Endothelial cell of umbilical vein (primary cell): ENCODE data around the gene GABARAPL2. TPM values are rescaled to one million over a fixed set of nuclear protein-coding genes. Genes with fewer than 3 reads are reported as not detected.

Source experiments
- BruUV-seq: library from RNA; stranded (reverse); fragments of 400-500 nt; replicated peaks from 2 replicates; lab custom pipeline; 2021; lab: Mats Ljungman, UMichigan
- CTCF ChIA-PET: fragments of 300-600, 350-600 bp; sonication (Branson Sonifier 250); formaldehyde crosslinking; loops from one replicate; lab custom pipeline; 2021; ENCODE audit warnings: antibody characterized with exemption, inconsistent platforms; lab: Charles Lee
- POLR2A ChIA-PET: fragments of 300-600, 350-600 bp; sonication (Branson Sonifier 250); formaldehyde crosslinking; loops from one replicate; lab custom pipeline; 2021; ENCODE audit warnings: antibody characterized with exemption, inconsistent platforms; lab: Charles Lee
- DNase-seq: peaks from one replicate; pipeline ENCODE4 v3.0.0-alpha.2; 2011; ENCODE audit warnings: low read depth, low spot score
- FAIRE-seq: peaks from 2 replicates; lab custom pipeline; 2011; peaks lifted over from hg19 to GRCh38; lab: Jason Lieb, UNC
- H2AFZ ChIP-seq: 2 replicates; pipeline ENCODE4 v1.6.0; 2012; ENCODE audit warnings: low read depth, low read length, control low read depth, inconsistent platforms
- H3K27ac ChIP-seq: 2 replicates; pipeline ENCODE4 v1.5.1; 2011; ENCODE audit warnings: low read depth, mild to moderate bottlenecking, control low read depth, low read length, moderate library complexity; ENCODE audit not compliant: insufficient read depth
- H3K27me3 ChIP-seq, 2 experiments: 2 replicates each; pipeline versions ENCODE4 v1.6.0 to v1.6.1; 2011; ENCODE audit warnings: low read length in 2 of 2, mixed read lengths in 1 of 2; ENCODE audit not compliant: control insufficient read depth in 2 of 2, insufficient read depth in 2 of 2
- H3K36me3 ChIP-seq, 2 experiments: 2 replicates in 1 of 2; 3 replicates in 1 of 2; pipeline ENCODE4 v1.5.1; 2011; ENCODE audit warnings: low read length in 2 of 2, mild to moderate bottlenecking in 1 of 2, moderate library complexity in 1 of 2; ENCODE audit not compliant: control insufficient read depth in 2 of 2, insufficient read depth in 2 of 2; ENCODE audit errors: extremely low read depth in 1 of 2
- H3K4me1 ChIP-seq: 3 replicates; pipeline ENCODE4 v1.5.1; 2011; ENCODE audit warnings: mild to moderate bottlenecking, low read length; ENCODE audit not compliant: control insufficient read depth, insufficient read depth; ENCODE audit errors: extremely low read depth
- H3K4me2 ChIP-seq: 2 replicates; pipeline ENCODE4 v1.6.1; 2011; ENCODE audit warnings: low read length, control low read depth, mixed read lengths; ENCODE audit not compliant: insufficient read depth
- H3K4me3 ChIP-seq, 3 experiments: fragments of 200-600 bp in 1 of 3; sonication (generic), shearing (Covaris generic) in 1 of 3; replicated peaks in 1 of 3; 2 replicates each; pipeline ENCODE4 v1.5.1; 2011 to 2016; ENCODE audit warnings: control low read depth in 3 of 3, low read length in 3 of 3, mild to moderate bottlenecking in 2 of 3, inconsistent platforms in 1 of 3, low read depth in 1 of 3, moderate library complexity in 1 of 3; ENCODE audit not compliant: insufficient read depth in 1 of 3
- H3K79me2 ChIP-seq: 2 replicates; pipeline ENCODE4 v1.6.0; 2012; ENCODE audit warnings: low read length, inconsistent platforms; ENCODE audit not compliant: control insufficient read depth, insufficient read depth
- H3K9ac ChIP-seq: replicated peaks from 2 replicates; pipeline ENCODE3; 2011; ENCODE audit warnings: low read length, control low read depth; ENCODE audit not compliant: insufficient read depth; ENCODE audit errors: extremely low read depth
- H3K9me1 ChIP-seq: replicated peaks from 3 replicates; pipeline ENCODE4 v1.6.0; 2011; ENCODE audit warnings: mild to moderate bottlenecking, low read length; ENCODE audit not compliant: control insufficient read depth, insufficient read depth; ENCODE audit errors: extremely low read depth
- H3K9me3 ChIP-seq: replicated peaks from 2 replicates; pipeline ENCODE4 v1.5.1; 2012; ENCODE audit warnings: low read length, inconsistent platforms; ENCODE audit not compliant: control insufficient read depth, insufficient read depth
- H4K20me1 ChIP-seq: replicated peaks from 2 replicates; pipeline ENCODE3; 2011; ENCODE audit warnings: mild to moderate bottlenecking, low read length; ENCODE audit not compliant: control insufficient read depth, insufficient read depth; ENCODE audit errors: extremely low read depth
- EZH2 ChIP-seq: IDR thresholded peaks from 2 replicates; pipeline ENCODE4 v1.6.1; 2012; ENCODE audit warnings: borderline replicate concordance, low read depth, mild to moderate bottlenecking, moderate library complexity, low read length, inconsistent platforms; ENCODE audit not compliant: severe bottlenecking
- FOS ChIP-seq: IDR thresholded peaks from 2 replicates; pipeline ENCODE4 v1.6.1; 2011; ENCODE audit warnings: mild to moderate bottlenecking, low read length, moderate library complexity, borderline replicate concordance; ENCODE audit not compliant: insufficient read depth
- GATA2 ChIP-seq: IDR thresholded peaks from 2 replicates; pipeline ENCODE4 v1.7.0; 2011; ENCODE audit warnings: low read depth, mild to moderate bottlenecking, moderate library complexity, mixed read lengths, low read length; ENCODE audit not compliant: insufficient read length, insufficient read depth
- JUN ChIP-seq: IDR thresholded peaks from 2 replicates; pipeline ENCODE4 v1.6.1; 2011; ENCODE audit warnings: borderline replicate concordance, low read depth; ENCODE audit not compliant: insufficient read length, insufficient read depth
- MYC ChIP-seq: IDR thresholded peaks from one replicate; pipeline ENCODE4 v1.6.1; 2011; ENCODE audit warnings: mild to moderate bottlenecking, low read depth, low read length
- POLR2A ChIP-seq: IDR thresholded peaks from 2 replicates; pipeline ENCODE4 v1.6.1; 2012; ENCODE audit warnings: low read depth, mild to moderate bottlenecking, control low read depth, low read length
- POLR2AphosphoS5 ChIP-seq: IDR thresholded peaks from 2 replicates; pipeline ENCODE4 v1.6.1; 2012; ENCODE audit warnings: low read depth, mild to moderate bottlenecking, control low read depth, low read length, moderate library complexity; ENCODE audit not compliant: insufficient read depth
- dilution Hi-C: fragments of 300-500 bp; cut with MboI; formaldehyde crosslinking; loops from one replicate; pipeline ENCODE4 v1.15.0; 2019; ENCODE audit warnings: low sequenced_read_pairs; ENCODE audit not compliant: extremely low pct_ligation_motif_present
- intact Hi-C: fragments of 100-400 bp; cut with micrococcal nuclease; formaldehyde crosslinking; loops from one replicate; pipeline ENCODE4 v1.10.0; 2022
- polyA plus RNA-seq, 4 experiments: library from polyadenylated mRNA; depleted of rRNA in 3 of 4; stranded (reverse) in 3 of 4; unstranded in 1 of 4; fragments of >200 nt; gene quantifications; 2 replicates each; pipeline versions ENCODE4 v1.2.1 to v1.2.3, GENCODE V29; 2011 to 2012; ENCODE audit warnings: missing spikeins in 1 of 4
- total RNA-seq: library from RNA; stranded (reverse); gene quantifications from 2 replicates; pipeline ENCODE4 v1.2.3, GENCODE V29; 2021
- TF ChIP-seq, protein P1 (sequence below), 2 donors: IDR thresholded peaks; 1 replicate in 1 of 2; 2 replicates in 1 of 2; pipeline ENCODE4 v1.5.1; 2011; ENCODE audit warnings: low read length in 2 of 2, mild to moderate bottlenecking in 2 of 2, moderate library complexity in 2 of 2, control low read depth in 1 of 2, inconsistent platforms in 1 of 2, low read depth in 1 of 2; ENCODE audit not compliant: insufficient read depth in 1 of 2; ENCODE audit errors: extremely low read depth in 1 of 2
- TF ChIP-seq, protein P2 (sequence below): IDR thresholded peaks from 2 replicates; pipeline ENCODE4 v1.6.1; 2011; ENCODE audit not compliant: insufficient read depth, insufficient read length

The GABARAPL2 gene
- total and polyA plus RNA-seq, 2 donors (not counting 3 experiments of a cell fraction or from before 2014, with no cell fraction given), result 77.9 to 84.5 TPM

DNA sequence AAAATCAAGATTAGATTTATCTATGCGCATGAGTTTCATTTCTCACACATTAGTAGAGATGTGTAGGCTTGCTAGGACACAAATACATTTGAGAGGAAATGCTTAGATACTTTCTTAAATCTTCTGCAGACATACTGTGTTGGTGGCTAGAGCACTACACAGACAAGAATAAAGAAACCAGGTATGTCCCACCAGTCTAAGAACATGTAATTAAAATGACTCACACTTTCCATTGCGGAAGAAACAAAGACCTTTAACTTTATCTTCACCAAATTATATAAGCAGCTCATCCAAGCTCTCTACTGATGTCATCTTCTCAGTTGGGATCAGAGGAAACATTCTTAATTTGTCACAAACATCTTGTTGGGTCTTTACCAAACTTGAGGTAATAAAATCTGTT lies 12.5 kb downstream of the GABARAPL2 start:
- Histone ChIP-seq H3K27me3 (no peaks in the 10 kb centered on the region), H2AFZ (no peak overlapping the region), H3K27ac (no peak overlapping the region), H3K9me1 (no peaks in the 10 kb centered on the region), H3K79me2 (no peaks in the 10 kb centered on the region), H3K9ac (no peak overlapping the region), H3K4me3 (no peak overlapping the region), H3K36me3 (peaks cover 7 to 15% of the 10 kb centered on the region in 2 experiments), H3K4me2 (no peak overlapping the region), H3K4me1 (no peaks in the 10 kb centered on the region), H4K20me1 (no peaks in the 10 kb centered on the region), H3K9me3 (no peaks in the 10 kb centered on the region)
- CTCF ChIA-PET, result interaction anchor here (1.5 kb wide), 1 partner anchor 12 kb away, joined by 3 read pairs; the partner anchor contains the start of gene GABARAPL2
- dilution Hi-C loops (no loop called here), intact Hi-C loops (no loop called here)
- FAIRE-seq (no peak), DNase-seq (no peak)
- POLR2A ChIA-PET, result no interaction called here
- TF ChIP-seq FOS (no peak), GATA2 (no peak), JUN (no peak), EZH2 (no peak), POLR2A (no peak), MYC (no peak), POLR2AphosphoS5 (no peak)
- TF ChIP-seq, protein P1, sequence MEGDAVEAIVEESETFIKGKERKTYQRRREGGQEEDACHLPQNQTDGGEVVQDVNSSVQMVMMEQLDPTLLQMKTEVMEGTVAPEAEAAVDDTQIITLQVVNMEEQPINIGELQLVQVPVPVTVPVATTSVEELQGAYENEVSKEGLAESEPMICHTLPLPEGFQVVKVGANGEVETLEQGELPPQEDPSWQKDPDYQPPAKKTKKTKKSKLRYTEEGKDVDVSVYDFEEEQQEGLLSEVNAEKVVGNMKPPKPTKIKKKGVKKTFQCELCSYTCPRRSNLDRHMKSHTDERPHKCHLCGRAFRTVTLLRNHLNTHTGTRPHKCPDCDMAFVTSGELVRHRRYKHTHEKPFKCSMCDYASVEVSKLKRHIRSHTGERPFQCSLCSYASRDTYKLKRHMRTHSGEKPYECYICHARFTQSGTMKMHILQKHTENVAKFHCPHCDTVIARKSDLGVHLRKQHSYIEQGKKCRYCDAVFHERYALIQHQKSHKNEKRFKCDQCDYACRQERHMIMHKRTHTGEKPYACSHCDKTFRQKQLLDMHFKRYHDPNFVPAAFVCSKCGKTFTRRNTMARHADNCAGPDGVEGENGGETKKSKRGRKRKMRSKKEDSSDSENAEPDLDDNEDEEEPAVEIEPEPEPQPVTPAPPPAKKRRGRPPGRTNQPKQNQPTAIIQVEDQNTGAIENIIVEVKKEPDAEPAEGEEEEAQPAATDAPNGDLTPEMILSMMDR (IDR thresholded peaks at IDR 0.05; ENCODE audit: extremely low read depth in 1 of 2, insufficient read depth in 1 of 2, low read depth in 1 of 2, low read length in 2 of 2), result no peak
- TF ChIP-seq, protein P2, sequence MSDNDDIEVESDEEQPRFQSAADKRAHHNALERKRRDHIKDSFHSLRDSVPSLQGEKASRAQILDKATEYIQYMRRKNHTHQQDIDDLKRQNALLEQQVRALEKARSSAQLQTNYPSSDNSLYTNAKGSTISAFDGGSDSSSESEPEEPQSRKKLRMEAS, result no peak
- BruUV-seq, result no TSS peak
